GM23248 (cell line): ENCODE data around the gene THBS2.

Experiments
- EZH2 ChIP-seq: fragments of 200-600 bp; sonication (generic); IDR thresholded peaks from 2 replicates; pipeline ENCODE4 v1.6.1; 2018; ENCODE audit warnings: antibody characterized with exemption, mild to moderate bottlenecking; ENCODE audit not compliant: insufficient read depth, poor library complexity, severe bottlenecking
- EZH2phosphoT487 ChIP-seq: fragments of 200-600 bp; sonication (generic); IDR thresholded peaks from 2 replicates; pipeline ENCODE4 v1.6.1; 2018; ENCODE audit warnings: antibody characterized with exemption, moderate library complexity, mild to moderate bottlenecking, low read depth; ENCODE audit not compliant: insufficient read depth

- TF ChIP-seq EZH2phosphoT487 (no peak), EZH2 (no peak)
Measured at GRCh38 chr6:169167581-169168301, 85.9 kb downstream of the THBS2 start.
